Parathyroid adenoma (tissue), 2 donors: Measurements from ENCODE around the gene AMOTL1.
A peak's percentile ranks its signal among the peaks of the same experiment; 100 is the strongest.

Experiments
- H2AFZ ChIP-seq: fragments of 300-600 bp; sonication (generic); one replicate; pipeline ENCODE4 v1.7.0; 2017; ENCODE audit warnings: antibody characterized with exemption, mild to moderate bottlenecking
- H3K27ac ChIP-seq: fragments of 300-600 bp; sonication (generic); one replicate; pipeline ENCODE4 v1.7.0; 2017
- H3K27me3 ChIP-seq: fragments of 300-600 bp; sonication (generic); one replicate; pipeline ENCODE4 v1.7.0; 2017; ENCODE audit warnings: low read length; ENCODE audit not compliant: control insufficient read depth, insufficient read depth
- H3K36me3 ChIP-seq: fragments of 300-600 bp; sonication (generic); one replicate; pipeline ENCODE4 v1.7.0; 2017; ENCODE audit warnings: low read length; ENCODE audit not compliant: control insufficient read depth, insufficient read depth
- H3K4me1 ChIP-seq: fragments of 300-600 bp; sonication (generic); one replicate; pipeline ENCODE4 v1.7.0; 2017; ENCODE audit warnings: control low read depth
- H3K4me2 ChIP-seq: fragments of 300-600 bp; sonication (generic); one replicate; pipeline ENCODE4 v1.7.0; 2017; ENCODE audit warnings: low read length
- H3K4me3 ChIP-seq: fragments of 300-600 bp; sonication (generic); one replicate; pipeline ENCODE4 v1.7.0; 2017; ENCODE audit warnings: low read depth, low read length
- H3K79me2 ChIP-seq: fragments of 300-600 bp; sonication (generic); one replicate; pipeline ENCODE4 v1.7.0; 2017; ENCODE audit warnings: control low read depth
- H3K9ac ChIP-seq: fragments of 300-600 bp; sonication (generic); one replicate; pipeline ENCODE4 v1.7.0; 2017; ENCODE audit warnings: mild to moderate bottlenecking
- H3K9me3 ChIP-seq: fragments of 300-600 bp; sonication (generic); one replicate; pipeline ENCODE4 v1.7.0; 2017; ENCODE audit warnings: low read length; ENCODE audit not compliant: control insufficient read depth
- TF ChIP-seq, protein P1 (sequence below): fragments of 300-600 bp; sonication (generic); IDR thresholded peaks from one replicate; pipeline ENCODE4 v1.7.0; 2017; ENCODE audit warnings: antibody characterized with exemption, mild to moderate bottlenecking
- donor health status: primary hyperparathyroidism.

The AMOTL1 gene

DNA sequence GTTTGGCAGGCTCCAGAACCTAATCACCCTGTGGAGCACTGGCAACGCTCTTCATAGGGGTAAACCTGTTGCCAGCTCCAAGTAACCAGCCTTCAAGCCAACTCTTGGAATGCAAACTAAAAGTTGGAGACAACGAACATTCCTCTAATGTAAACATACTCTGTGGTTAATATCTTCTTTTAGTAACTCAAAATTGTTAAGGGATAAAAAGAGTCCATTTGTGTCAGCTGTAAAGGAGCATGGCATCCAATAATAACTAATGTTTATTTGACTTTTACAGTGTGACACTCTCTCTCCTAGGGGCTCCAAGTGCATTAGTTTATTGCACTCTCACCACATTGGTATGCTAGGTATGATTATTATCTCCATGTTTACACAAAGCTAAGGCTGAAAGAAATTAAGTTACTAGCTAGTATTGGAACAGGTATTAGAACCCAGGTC is 31.0 kb upstream of the AMOTL1 start:
- Histone ChIP-seq H3K4me3 (no peak overlapping the region), H3K4me1 (peaks cover 5% of the 10 kb centered on the region), H3K4me2 (no peak overlapping the region), H3K27me3 (no peaks in the 10 kb centered on the region), H3K36me3 (no peaks in the 10 kb centered on the region), H3K79me2 (no peaks in the 10 kb centered on the region), H3K9me3 (no peaks in the 10 kb centered on the region), H2AFZ (no peak overlapping the region), H3K27ac (no peak overlapping the region), H3K9ac (no peak overlapping the region)
- TF ChIP-seq, protein P1, sequence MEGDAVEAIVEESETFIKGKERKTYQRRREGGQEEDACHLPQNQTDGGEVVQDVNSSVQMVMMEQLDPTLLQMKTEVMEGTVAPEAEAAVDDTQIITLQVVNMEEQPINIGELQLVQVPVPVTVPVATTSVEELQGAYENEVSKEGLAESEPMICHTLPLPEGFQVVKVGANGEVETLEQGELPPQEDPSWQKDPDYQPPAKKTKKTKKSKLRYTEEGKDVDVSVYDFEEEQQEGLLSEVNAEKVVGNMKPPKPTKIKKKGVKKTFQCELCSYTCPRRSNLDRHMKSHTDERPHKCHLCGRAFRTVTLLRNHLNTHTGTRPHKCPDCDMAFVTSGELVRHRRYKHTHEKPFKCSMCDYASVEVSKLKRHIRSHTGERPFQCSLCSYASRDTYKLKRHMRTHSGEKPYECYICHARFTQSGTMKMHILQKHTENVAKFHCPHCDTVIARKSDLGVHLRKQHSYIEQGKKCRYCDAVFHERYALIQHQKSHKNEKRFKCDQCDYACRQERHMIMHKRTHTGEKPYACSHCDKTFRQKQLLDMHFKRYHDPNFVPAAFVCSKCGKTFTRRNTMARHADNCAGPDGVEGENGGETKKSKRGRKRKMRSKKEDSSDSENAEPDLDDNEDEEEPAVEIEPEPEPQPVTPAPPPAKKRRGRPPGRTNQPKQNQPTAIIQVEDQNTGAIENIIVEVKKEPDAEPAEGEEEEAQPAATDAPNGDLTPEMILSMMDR, result no peak

DNA sequence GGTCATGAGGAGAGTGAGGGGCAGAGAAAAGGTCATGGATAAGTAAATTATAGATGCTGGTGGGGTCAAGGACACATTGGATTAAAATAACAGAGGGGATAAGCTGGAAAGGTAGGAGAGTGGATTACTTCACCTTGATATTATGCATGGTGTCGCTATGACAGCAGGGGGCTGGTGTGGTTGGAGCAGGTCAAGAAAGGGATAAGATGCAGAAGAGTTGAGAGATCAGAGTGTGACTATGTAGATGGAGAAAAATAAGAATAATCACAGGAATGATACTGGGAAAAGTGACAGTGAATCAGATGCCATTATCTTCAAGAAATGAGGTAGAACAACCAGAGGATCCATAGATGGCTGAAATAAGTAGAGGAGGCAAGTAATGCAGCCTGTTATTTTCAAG is 29.4 kb upstream of the AMOTL1 start:
- no peak overlapping the region for H3K9ac ChIP-seq
- H3K9me3 ChIP-seq, result no peaks in the 10 kb centered on the region
- H3K4me2 ChIP-seq, result no peak overlapping the region
- H3K27ac ChIP-seq, result no peak overlapping the region
- no peaks in the 10 kb centered on the region for H3K27me3 ChIP-seq
- TF ChIP-seq, protein P1, result no peak
- H3K36me3 ChIP-seq, result no peaks in the 10 kb centered on the region
- no peak overlapping the region for H2AFZ ChIP-seq
- H3K79me2 ChIP-seq, result no peaks in the 10 kb centered on the region
- H3K4me1 ChIP-seq, result peaks cover 5% of the 10 kb centered on the region
- no peak overlapping the region for H3K4me3 ChIP-seq

DNA sequence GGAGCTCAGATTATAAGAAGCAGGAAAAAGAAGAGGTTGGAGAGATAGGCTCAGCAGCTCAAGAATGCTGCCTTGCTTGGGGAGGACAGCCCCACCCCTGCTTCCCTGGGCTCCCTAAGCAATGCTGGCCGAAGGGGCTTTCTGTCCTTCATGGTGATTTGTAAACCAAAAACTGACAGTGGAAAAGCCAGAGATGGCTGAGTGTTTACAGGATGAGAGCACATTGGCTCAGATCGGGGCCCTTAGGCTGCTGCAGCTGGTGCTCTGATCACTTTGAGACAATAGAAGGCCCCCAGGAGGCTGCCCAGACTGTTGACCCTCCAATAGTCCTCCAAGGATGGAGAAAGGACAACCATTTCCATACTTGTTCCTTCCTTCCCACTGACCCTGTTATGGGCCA is 28.8 kb upstream of the AMOTL1 start:
- H3K36me3 ChIP-seq, result no peaks in the 10 kb centered on the region
- no peak overlapping the region for H3K4me2 ChIP-seq
- H2AFZ ChIP-seq, result no peak overlapping the region
- peaks cover 5% of the 10 kb centered on the region for H3K4me1 ChIP-seq
- no peak overlapping the region for H3K9ac ChIP-seq
- H3K27ac ChIP-seq, result no peak overlapping the region
- no peaks in the 10 kb centered on the region for H3K79me2 ChIP-seq
- H3K9me3 ChIP-seq, result no peaks in the 10 kb centered on the region
- no peak overlapping the region for H3K4me3 ChIP-seq
- no peaks in the 10 kb centered on the region for H3K27me3 ChIP-seq
- TF ChIP-seq, protein P1, result no peak

DNA sequence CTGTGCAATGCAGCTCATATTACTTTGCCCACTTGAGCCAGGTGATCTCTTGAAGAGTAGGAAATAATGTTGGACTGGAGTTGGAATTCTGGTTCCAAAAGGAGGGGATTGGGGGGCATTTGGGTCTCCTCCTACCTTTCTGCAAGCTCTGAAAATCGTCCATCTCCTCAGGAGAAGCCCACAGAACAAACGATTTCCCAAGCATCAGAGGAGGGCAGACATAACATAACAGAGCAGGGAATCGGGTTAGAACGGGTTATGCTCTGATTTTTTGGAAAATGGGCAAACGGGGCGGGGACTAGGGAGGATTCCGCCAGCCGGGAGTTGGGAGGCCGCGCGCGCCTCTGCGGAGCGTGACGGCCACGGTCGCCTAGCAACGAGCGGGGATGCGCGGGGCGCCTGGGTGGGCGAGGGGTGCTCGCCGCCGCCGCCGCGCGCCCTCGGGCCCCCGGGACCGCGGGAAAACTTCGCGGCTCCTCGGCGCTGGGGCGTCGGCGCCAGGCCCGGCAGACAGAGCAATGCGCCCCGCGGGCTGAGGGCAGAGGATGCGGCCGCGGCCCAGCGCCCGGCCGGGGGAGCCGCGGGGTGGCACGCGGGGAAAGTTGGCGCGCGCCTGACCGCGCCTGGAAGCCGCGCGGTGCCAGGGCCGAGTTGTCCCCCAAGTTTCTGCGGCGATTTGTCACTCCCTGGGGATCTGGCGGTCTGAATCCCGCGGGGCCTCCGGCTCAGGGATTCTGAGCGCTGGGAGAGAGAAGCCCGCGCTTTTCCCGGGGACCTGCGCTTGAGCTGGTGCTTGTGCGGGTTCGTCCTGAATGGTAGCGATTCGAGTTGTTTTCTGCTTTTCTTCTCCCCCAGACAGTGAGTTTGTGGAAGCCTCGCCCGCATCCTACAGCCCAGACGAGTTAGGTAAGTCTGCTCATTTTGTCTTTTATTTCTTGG is 27.8 kb upstream of the AMOTL1 start:
- H3K4me1 ChIP-seq, result peaks cover 5% of the 10 kb centered on the region
- no peaks in the 10 kb centered on the region for H3K27me3 ChIP-seq
- no peak overlapping the region for H3K9ac ChIP-seq
- H3K36me3 ChIP-seq, result no peaks in the 10 kb centered on the region
- H2AFZ ChIP-seq, result peak overlapping the region; percentile 80
- no peaks in the 10 kb centered on the region for H3K9me3 ChIP-seq
- H3K4me3 ChIP-seq, result peak overlapping the region; percentile 49
- TF ChIP-seq, protein P1, result no peak
- no peaks in the 10 kb centered on the region for H3K79me2 ChIP-seq
- H3K27ac ChIP-seq, result no peak overlapping the region
- peak overlapping the region; percentile 81 for H3K4me2 ChIP-seq
